Type B pancreatic cell (in vitro differentiated cells): ENCODE measurements around the gene MMP11. TPM values are rescaled to one million over a fixed set of nuclear protein-coding genes. Genes with fewer than 3 reads are reported as not detected.

Source experiments
- DNase-seq: peaks from one replicate; pipeline ENCODE4 v3.0.0; 2021; ENCODE audit warnings: mixed read lengths; ENCODE audit not compliant: unreplicated experiment; ENCODE audit errors: extremely low spot score
- H3K27ac Mint-ChIP-seq: 2 replicates; pipeline ENCODE4 v1.8.0; 2021; ENCODE audit warnings: mild to moderate bottlenecking, mixed read lengths
- H3K27me3 Mint-ChIP-seq: 2 replicates; pipeline ENCODE4 v1.8.0; 2021; ENCODE audit warnings: mixed read lengths
- H3K36me3 Mint-ChIP-seq: 2 replicates; pipeline ENCODE4 v1.8.0; 2021; ENCODE audit warnings: mixed read lengths
- H3K4me1 Mint-ChIP-seq: one replicate; pipeline ENCODE4 v1.8.0; 2021; ENCODE audit warnings: mixed read lengths; ENCODE audit not compliant: unreplicated experiment
- H3K4me3 Mint-ChIP-seq: 2 replicates; pipeline ENCODE4 v1.8.0; 2021; ENCODE audit warnings: mild to moderate bottlenecking, mixed read lengths
- H3K9me3 Mint-ChIP-seq: 2 replicates; pipeline ENCODE4 v1.8.0; 2021; ENCODE audit warnings: mixed read lengths
- total RNA-seq: library from RNA; stranded (reverse); gene quantifications from 2 replicates; pipeline ENCODE4 v1.2.1, GENCODE V29; 2021; ENCODE audit warnings: low replicate concordance
- TF ChIP-seq, protein P1 (sequence below): fragments of 200-600 bp; sonication (generic); conservative IDR thresholded peaks from 2 replicates; pipeline ENCODE4 v1.5.0; 2021; ENCODE audit warnings: antibody characterized with exemption, mild to moderate bottlenecking

MMP11 gene
- total RNA-seq, 1 donor from 2014 or later, result 31.6 TPM

DNA sequence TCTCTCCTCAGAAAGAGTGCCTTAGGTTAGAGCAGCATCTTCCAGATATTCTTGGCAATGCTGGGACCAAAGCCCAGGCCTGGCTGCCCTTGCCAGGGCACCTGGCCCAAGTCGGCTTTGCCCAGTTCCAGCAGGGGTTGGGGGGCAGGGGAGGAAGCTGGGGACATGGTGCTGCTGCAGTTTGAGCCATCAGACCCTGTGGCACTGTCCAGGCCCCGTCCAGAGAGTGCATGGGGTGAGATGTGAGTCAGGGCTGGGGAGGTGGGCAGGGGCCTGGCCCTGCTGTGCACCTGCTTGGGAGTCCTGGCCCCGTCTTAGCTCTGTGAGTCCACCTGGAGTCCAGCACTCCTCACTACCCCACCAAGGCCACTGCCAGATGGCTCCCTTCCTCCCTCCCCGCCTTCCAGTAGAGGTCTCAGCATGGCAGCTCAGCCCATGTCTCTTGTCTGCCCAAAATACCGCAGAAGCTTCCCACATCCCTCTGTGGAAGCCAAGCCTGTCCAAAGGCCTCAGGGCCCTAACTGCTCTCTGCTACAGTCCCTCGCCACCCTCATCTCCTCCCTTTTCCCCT lies 49.5 kb downstream of the MMP11 start:
- TF ChIP-seq, protein P1, sequence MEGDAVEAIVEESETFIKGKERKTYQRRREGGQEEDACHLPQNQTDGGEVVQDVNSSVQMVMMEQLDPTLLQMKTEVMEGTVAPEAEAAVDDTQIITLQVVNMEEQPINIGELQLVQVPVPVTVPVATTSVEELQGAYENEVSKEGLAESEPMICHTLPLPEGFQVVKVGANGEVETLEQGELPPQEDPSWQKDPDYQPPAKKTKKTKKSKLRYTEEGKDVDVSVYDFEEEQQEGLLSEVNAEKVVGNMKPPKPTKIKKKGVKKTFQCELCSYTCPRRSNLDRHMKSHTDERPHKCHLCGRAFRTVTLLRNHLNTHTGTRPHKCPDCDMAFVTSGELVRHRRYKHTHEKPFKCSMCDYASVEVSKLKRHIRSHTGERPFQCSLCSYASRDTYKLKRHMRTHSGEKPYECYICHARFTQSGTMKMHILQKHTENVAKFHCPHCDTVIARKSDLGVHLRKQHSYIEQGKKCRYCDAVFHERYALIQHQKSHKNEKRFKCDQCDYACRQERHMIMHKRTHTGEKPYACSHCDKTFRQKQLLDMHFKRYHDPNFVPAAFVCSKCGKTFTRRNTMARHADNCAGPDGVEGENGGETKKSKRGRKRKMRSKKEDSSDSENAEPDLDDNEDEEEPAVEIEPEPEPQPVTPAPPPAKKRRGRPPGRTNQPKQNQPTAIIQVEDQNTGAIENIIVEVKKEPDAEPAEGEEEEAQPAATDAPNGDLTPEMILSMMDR, result no peak
- Mint-ChIP-seq H3K27ac (no peak overlapping the region), H3K4me3 (no peak overlapping the region), H3K9me3 (no peaks in the 10 kb centered on the region), H3K36me3 (peaks cover 41% of the 10 kb centered on the region), H3K27me3 (no peaks in the 10 kb centered on the region), H3K4me1 (peaks cover 11% of the 10 kb centered on the region)
- no peak for DNase-seq

DNA sequence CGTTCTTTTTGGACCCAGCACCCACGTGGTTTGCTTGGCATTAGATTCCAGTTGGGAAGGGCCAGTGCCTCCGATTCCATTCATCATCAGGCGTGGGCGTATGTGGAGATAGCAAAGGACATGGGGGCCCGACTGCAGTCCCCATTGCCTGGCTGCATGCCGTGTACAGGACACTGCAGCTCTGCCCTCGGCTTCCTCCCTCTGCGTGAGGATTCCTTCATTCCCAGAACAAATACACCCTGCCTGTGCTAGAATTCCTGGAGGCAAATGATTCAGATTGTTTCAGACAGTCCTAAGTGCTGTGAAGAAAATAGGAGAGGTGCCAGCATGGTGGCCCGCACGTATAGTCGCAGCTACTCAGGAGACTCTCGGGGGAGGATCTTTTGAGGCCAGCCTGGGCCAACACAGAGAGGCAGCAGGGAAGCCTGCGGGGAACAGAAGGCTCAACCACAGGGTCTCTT lies 50.7 kb downstream of the MMP11 start:
- Mint-ChIP-seq H3K27me3 (no peaks in the 10 kb centered on the region), H3K9me3 (no peaks in the 10 kb centered on the region), H3K36me3 (peaks cover 38% of the 10 kb centered on the region), H3K27ac (peak overlapping the region; percentile 77), H3K4me1 (peaks cover 11% of the 10 kb centered on the region), H3K4me3 (no peak overlapping the region)
- DNase-seq, result no peak
- TF ChIP-seq, protein P1, result no peak

DNA sequence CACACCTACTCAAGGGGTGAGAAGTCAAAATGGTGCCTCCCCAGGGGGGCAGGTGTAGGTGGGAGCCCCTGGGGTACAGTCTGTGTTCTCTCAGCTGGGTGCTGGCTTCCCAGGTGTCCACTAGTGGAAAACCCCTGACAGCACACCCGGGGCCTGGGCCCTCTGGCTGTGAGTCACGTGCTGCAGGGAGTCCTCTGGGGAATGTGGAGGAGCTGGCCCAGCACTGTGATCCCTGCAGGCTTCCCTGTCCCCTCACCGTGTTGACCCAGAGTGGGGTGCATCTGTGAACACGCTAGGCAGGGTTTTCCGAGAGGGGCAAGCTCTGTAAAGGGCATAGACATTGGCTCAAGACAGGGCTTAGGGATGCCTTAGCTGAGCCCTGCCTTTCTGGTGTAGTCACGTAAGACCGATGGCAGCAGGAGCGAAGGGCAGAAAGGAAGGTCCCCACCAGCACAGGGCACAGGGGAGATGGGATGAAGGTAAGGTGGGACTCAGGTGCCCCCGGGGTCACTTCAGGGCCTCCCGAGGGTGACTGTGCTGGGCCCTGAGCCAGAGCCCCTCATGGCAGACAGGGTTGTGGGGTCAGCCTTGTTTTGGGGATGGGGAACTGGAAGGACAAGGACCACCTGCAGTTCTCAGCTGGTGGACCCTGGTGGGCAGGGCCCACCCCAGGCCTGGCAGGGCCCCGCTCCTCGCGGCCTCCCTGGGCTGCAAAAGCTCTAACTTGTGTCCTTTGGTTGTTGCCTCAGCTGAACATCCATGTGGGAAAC lies 52.0 kb downstream of the MMP11 start:
- TF ChIP-seq, protein P1, result no peak
- DNase-seq, result no peak
- H3K27ac Mint-ChIP-seq, result no peak overlapping the region
- peaks cover 48% of the 10 kb centered on the region for H3K36me3 Mint-ChIP-seq
- H3K4me3 Mint-ChIP-seq, result no peak overlapping the region
- H3K4me1 Mint-ChIP-seq, result peaks cover 20% of the 10 kb centered on the region
- no peaks in the 10 kb centered on the region for H3K27me3 Mint-ChIP-seq
- H3K9me3 Mint-ChIP-seq, result no peaks in the 10 kb centered on the region

DNA sequence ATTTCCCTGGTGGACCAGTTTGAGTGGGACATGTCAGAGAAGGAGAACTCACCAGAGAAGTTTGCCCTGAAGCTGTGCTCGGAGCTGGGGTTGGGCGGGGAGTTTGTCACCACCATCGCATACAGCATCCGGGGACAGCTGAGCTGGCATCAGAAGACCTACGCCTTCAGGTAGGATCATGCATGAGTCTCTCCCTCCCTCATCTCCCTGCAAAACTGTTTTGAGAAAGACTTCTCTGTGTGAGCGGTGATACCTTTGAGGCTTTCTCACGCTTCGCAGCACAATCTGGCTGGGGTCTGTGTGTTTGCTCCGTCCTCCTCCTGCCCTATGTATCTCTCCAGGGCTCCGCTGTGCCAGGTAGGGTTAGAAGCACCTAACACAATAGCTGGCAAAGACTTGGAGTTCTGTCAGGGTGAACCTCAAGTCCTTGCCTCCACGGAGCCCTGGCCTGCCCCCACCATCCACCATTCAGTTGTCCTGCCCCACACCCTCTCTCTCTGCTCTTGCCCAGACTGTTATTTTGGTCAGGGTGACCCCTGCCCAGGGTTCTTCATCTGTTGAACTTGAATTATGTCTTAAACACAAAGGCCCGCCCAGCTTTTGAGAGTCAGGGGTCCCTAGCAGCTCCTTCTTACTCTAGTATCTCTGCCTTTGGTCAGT lies 52.7 kb downstream of the MMP11 start:
- TF ChIP-seq, protein P1, result no peak
- Mint-ChIP-seq H3K27me3 (no peaks in the 10 kb centered on the region), H3K4me1 (peaks cover 27% of the 10 kb centered on the region), H3K36me3 (peaks cover 51% of the 10 kb centered on the region), H3K9me3 (no peaks in the 10 kb centered on the region), H3K4me3 (no peak overlapping the region), H3K27ac (peak overlapping the region; percentile 86)
- DNase-seq, result no peak

DNA sequence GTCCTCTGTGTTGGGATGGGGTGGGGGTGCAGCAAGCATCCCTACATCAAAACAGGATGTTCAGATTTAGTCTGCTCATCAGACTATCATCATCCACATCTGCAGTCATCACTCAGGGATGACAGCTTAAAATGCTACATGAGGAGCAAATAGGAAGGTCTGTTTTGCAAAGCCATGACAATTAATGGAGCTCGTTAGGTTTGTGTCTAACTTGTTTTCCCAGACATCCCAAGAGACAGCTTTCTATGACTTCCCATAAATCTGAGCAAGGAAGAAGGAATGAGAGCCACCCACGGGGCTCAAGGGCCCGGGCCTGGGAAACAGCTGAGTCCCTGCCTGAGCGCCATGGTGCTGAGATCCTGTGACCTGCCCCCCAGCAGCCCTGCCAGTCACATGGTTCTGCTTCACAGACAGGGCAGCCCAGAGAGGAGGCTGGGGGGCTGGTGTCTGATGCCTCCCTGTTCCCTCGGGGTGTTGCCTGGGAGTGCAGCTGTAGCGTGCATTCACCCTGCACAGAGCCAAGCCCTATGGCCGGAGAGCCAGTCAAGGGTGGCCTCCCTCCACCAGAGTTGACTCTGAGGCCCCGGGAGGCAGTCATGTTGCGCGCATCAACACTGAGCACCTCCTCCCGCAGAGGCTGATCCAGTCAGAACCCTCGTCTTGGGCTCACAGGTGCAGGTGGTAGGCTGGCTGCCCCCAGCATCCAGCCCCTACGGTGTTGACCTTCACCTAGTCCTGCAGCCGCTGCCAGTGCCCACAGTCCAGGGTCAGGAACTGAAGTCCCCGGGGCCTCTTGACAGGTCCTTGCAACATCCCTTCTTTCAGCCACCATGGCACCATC lies 54.1 kb downstream of the MMP11 start:
- Mint-ChIP-seq H3K27ac (peak overlapping the region; percentile 86), H3K36me3 (peaks cover 53% of the 10 kb centered on the region), H3K9me3 (no peaks in the 10 kb centered on the region), H3K27me3 (no peaks in the 10 kb centered on the region), H3K4me1 (peaks cover 27% of the 10 kb centered on the region), H3K4me3 (peak overlapping the region; percentile 44)
- TF ChIP-seq, protein P1, result no peak
- DNase-seq, result peak; percentile 68
